ENCODE results near the gene LYVE1.

LYVE1 gene

GRCh38 chr11:10591741-10592140 lies 23.3 kb upstream of the LYVE1 start:
- no peak for DNase-seq (ENCODE audit: low read depth)

GRCh38 chr11:10590218-10590915 lies 21.9 kb upstream of the LYVE1 start:
- DNase-seq (ENCODE audit: low read depth) = no peak

- no peak for DNase-seq (ENCODE audit: low read depth)
These were observed 20.4 kb upstream of the LYVE1 start for GRCh38 chr11:10588904-10589303.

- no peak for DNase-seq (ENCODE audit: low read depth)
These were observed 19.5 kb upstream of the LYVE1 start for GRCh38 chr11:10587995-10588394.

- DNase-seq (ENCODE audit: low read depth) = no peak
These were observed 18.9 kb upstream of the LYVE1 start for GRCh38 chr11:10587388-10587787.

- DNase-seq (ENCODE audit: low read depth) = no peak
These were observed 15.6 kb upstream of the LYVE1 start for GRCh38 chr11:10584071-10584501.

GRCh38 chr11:10581481-10582019 lies 13.1 kb upstream of the LYVE1 start:
- peak; percentile 72 for DNase-seq (ENCODE audit: low read depth)

GRCh38 chr11:10580623-10581022 lies 12.2 kb upstream of the LYVE1 start:
- DNase-seq (ENCODE audit: low read depth) = no peak

- DNase-seq (ENCODE audit: low read depth) = no peak
These were observed 11.2 kb upstream of the LYVE1 start for GRCh38 chr11:10579700-10580099.

- no peak for DNase-seq (ENCODE audit: low read depth)
These were observed 7.6 kb upstream of the LYVE1 start for GRCh38 chr11:10576035-10576398.

GRCh38 chr11:10575346-10576034 lies 7.0 kb upstream of the LYVE1 start:
- no peak for DNase-seq (ENCODE audit: low read depth)

GRCh38 chr11:10573556-10573955 lies 5.1 kb upstream of the LYVE1 start:
- no peak for DNase-seq (ENCODE audit: low read depth)

GRCh38 chr11:10573028-10573427 lies 4.6 kb upstream of the LYVE1 start:
- DNase-seq (ENCODE audit: low read depth) = no peak

GRCh38 chr11:10572533-10572932 lies 4.1 kb upstream of the LYVE1 start:
- DNase-seq (ENCODE audit: low read depth) = no peak

- no peak for DNase-seq (ENCODE audit: low read depth)
These were observed 1.0 kb downstream of the LYVE1 start for GRCh38 chr11:10567446-10567845.

GRCh38 chr11:10566257-10566957 lies 2.1 kb downstream of the LYVE1 start:
- no peak for DNase-seq (ENCODE audit: low read depth)

- no peak for DNase-seq (ENCODE audit: low read depth)
These were observed 3.0 kb downstream of the LYVE1 start for GRCh38 chr11:10565493-10565892.

- no peak for DNase-seq (ENCODE audit: low read depth)
These were observed 3.7 kb downstream of the LYVE1 start for GRCh38 chr11:10564696-10565318.

GRCh38 chr11:10564030-10564429 lies 4.4 kb downstream of the LYVE1 start:
- no peak for DNase-seq (ENCODE audit: low read depth)

- DNase-seq (ENCODE audit: low read depth) = no peak
These were observed 6.5 kb downstream of the LYVE1 start for GRCh38 chr11:10561947-10562346.

- DNase-seq (ENCODE audit: low read depth) = no peak
These were observed 7.2 kb downstream of the LYVE1 start for GRCh38 chr11:10561043-10561818.

- DNase-seq (ENCODE audit: low read depth) = no peak
These were observed 10.2 kb downstream of the LYVE1 start for GRCh38 chr11:10558288-10558687.
